ENCODE measurements around the gene ETS1.
A peak's percentile ranks its signal among the peaks of the same experiment; 100 is the strongest.

The ETS1 gene

DNA sequence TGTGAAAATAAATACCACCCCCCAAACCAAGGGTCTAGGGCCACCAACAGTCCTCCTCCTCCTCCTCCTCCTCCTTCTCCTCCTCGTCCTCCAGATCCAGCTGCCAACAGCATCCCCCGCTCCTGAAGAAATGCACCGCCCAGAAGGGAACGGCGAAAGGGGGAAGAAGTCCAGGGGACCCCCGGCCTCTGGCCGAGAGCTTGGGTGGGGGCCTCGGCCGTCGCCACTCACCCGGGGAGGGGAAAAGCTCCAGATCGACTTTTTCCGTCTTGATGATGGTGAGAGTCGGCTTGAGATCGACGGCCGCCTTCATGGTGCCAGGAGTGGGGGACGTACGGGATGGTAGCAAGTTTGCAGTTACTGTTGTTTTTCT is 65.7 kb downstream of the ETS1 start:
- no peak for DNase-seq (ENCODE audit: low read depth)
- H3K4me3 ChIP-seq (ENCODE audit: low read depth, low read length) = peak overlapping the region; percentile 56

DNA sequence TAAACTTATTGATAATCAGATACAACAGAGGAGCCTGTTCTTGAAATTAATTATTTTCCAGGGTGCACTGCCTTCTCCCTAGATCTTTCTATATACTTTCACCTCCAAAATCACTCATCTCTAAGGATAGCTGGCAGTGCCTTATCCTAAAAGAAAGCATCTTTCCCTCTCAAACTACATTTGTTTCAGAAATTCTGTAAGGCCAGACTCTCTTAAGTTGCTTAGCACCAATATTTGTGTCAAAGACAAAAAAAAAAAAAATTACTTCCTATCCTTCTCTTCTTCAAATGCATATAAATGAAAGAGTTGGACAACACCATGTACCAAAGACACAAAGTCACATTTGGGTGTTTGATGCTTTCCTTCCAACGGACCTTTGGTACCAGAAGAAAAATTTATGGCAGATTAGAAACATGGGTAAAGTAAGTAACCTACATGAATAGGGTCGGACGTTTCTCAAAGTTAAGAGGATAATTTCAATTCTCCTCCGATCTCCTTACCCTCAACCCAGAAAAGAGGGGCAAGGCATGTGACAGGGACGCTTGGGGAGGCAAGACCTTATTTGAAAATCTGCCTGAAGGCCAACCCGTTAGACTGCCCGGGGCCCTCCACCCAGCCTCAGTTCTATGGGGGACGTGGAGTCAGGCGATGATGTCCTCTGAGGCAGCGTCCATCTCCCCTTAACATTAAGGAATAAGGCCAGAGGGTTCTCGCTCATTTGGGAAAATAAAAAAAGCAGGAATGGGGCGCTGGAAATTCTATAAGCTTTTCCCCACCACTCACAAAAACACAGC is 66.3 kb downstream of the ETS1 start:
- DNase-seq (ENCODE audit: low read depth) = no peak
- TF ChIP-seq, protein P1, sequence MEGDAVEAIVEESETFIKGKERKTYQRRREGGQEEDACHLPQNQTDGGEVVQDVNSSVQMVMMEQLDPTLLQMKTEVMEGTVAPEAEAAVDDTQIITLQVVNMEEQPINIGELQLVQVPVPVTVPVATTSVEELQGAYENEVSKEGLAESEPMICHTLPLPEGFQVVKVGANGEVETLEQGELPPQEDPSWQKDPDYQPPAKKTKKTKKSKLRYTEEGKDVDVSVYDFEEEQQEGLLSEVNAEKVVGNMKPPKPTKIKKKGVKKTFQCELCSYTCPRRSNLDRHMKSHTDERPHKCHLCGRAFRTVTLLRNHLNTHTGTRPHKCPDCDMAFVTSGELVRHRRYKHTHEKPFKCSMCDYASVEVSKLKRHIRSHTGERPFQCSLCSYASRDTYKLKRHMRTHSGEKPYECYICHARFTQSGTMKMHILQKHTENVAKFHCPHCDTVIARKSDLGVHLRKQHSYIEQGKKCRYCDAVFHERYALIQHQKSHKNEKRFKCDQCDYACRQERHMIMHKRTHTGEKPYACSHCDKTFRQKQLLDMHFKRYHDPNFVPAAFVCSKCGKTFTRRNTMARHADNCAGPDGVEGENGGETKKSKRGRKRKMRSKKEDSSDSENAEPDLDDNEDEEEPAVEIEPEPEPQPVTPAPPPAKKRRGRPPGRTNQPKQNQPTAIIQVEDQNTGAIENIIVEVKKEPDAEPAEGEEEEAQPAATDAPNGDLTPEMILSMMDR (IDR thresholded peaks at IDR 0.05; ENCODE audit: control insufficient read depth, extremely low read depth, insufficient read depth) = no peak
- H3K4me3 ChIP-seq (ENCODE audit: low read depth, low read length) = peak overlapping the region; percentile 56; the same call in 1 of the 2 replicates

More for the DNA sequence above, 65.7 kb downstream of the ETS1 start:
- TF ChIP-seq, protein P1 (IDR thresholded peaks at IDR 0.05; ENCODE audit: control insufficient read depth, extremely low read depth, insufficient read depth) = no peak

DNA sequence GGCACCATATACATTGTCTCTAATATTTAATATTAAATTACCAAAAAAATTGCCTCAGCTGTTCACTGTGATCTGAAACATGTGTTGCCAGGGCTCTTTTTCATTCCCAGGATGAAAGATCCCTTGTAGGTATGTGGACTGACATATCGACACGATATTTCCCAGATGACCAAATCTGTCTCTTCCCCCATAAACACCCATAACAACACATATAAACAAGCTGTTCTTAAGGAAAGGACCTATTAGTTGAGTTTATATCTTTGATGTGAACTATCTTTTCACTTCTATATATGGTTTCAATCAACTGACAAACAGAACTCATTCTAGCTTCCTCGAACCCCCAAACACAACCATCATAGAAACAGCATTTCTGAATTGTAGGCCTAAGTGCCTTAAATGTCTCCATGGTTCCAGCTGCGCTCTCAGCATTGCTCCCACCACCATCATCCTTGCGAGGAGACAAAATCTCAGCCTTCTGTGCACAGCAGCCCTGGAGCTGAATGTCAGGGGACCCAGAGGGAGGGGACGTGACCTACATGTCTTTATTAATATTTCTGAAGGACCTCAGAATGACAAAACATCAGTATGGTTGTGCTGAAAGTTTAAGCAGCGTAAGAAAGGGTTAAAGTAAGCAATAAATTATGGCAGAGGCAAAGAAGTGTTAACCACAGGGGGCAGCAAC is 67.0 kb downstream of the ETS1 start:
- TF ChIP-seq, protein P1 (IDR thresholded peaks at IDR 0.05; ENCODE audit: control insufficient read depth, extremely low read depth, insufficient read depth) = no peak
- H3K4me3 ChIP-seq (ENCODE audit: low read depth, low read length) = no peak overlapping the region
- DNase-seq (ENCODE audit: low read depth) = no peak

DNA sequence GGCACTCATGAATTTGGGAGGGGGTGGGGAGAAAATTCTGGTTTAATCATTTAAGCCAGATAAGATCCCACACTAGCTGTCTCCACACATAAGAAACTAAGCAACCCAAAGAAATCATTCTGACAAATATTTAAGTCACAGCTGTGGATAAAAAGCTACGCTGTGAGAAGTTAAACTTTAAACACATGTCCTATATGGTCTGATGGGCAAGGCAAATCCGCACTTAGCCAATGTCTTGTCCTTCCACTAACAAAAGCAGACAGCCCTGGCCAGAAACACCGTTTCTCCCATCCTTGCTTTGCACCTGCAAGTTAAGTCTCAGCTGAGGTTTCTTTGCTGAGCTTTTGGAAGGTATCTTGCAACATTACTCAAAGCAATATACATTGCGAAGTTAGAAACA is 68.0 kb downstream of the ETS1 start:
- no peak for DNase-seq (ENCODE audit: low read depth)
- TF ChIP-seq, protein P1 (IDR thresholded peaks at IDR 0.05; ENCODE audit: control insufficient read depth, extremely low read depth, insufficient read depth) = no peak
- no peak overlapping the region for H3K4me3 ChIP-seq (ENCODE audit: low read depth, low read length)

DNA sequence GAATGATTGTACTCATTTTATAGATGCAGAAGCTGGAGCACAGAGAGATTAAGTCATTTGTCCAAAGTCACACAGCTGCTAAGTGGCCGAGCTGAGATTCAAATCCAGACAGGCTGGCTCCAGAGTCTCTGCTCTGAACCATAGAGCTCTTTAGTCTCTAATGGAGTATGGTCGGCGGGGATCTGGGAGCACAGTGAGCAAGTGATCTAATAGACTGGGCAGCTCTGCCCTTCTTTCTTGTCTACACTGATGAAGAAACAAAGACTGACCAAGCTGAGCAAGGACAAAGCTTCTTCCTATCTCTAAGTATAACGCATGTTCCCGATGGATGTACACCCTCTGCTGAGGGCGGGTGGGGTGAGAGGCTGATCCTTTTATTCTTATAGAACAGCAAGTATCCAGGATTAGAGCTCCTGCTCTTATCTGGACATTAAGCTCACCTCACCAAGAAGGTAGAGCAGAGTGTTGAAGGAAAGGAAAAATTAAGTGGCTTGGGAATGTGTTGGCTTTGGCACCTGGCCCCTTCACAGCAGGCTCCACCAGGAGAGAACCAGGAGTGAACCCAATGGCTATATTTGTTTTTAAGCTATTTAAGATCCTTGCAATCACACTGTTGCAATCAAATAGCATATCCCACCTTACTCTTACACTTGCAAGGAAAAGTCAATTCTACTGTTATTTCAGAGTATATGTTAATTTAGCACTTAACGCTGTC is 68.7 kb downstream of the ETS1 start:
- TF ChIP-seq, protein P1 (IDR thresholded peaks at IDR 0.05; ENCODE audit: control insufficient read depth, extremely low read depth, insufficient read depth) = no peak
- H3K4me3 ChIP-seq (ENCODE audit: low read depth, low read length) = no peak overlapping the region
- DNase-seq (ENCODE audit: low read depth) = no peak

DNA sequence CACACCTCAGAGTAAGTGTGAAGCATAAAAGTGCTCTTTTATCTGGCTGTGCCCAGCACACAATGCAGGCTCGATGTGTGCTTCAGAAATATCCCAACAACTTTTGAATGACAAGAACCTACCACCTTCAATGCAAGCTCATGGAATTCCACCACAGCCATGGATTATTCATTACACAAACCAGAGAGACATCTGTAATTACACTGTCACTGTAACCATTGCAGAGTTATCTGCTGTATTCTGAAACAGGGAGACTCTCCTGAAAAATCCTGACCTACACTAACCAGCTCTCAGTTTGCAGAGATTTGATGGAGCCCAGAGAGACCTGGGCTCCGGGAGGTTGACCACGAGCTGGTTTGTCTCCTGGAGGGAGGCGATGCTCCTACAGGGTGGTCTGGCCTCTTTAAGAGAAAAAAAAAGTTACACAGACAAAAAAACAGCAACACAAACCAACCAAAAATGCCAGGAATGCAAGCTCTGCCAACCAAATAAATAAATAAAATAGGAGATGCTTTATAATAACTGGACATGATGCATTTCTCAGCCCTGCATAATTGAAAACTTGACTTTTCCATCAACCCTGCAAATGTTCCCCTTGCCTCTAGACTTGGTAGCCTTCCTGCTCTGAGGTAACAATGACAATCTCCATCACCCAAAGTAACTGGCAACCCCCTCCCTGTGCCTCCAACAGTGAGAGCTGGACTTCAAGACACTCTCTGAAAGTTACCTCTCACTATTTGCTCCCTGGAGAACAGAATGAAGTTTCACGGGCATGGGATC is 69.7 kb downstream of the ETS1 start:
- TF ChIP-seq, protein P1 (IDR thresholded peaks at IDR 0.05; ENCODE audit: control insufficient read depth, extremely low read depth, insufficient read depth) = no peak
- H3K4me3 ChIP-seq (ENCODE audit: low read depth, low read length) = no peak overlapping the region
- DNase-seq (ENCODE audit: low read depth) = no peak

Measured in LNCaP clone FGC (cell line).